MCF 10A (cell line): ENCODE results near the gene DNM2. TPM values are rescaled to one million over a fixed set of nuclear protein-coding genes. Genes with fewer than 3 reads are reported as not detected.

Experiments used
- BruUV-seq: library from RNA; stranded (reverse); fragments of 400-500 nt; replicated peaks from 2 replicates; lab custom pipeline; 2021; lab: Mats Ljungman, UMichigan
- CTCF ChIA-PET: fragments of 300-600 bp; sonication (Branson Sonifier 250); formaldehyde crosslinking; extraction: SDS; loops from one replicate; lab custom pipeline; 2021; ENCODE audit warnings: antibody characterized with exemption, inconsistent platforms; lab: Yijun Ruan, JAX
- POLR2A ChIA-PET: fragments of 300-600, 350-650 bp; sonication (Branson Sonifier 250); formaldehyde crosslinking; extraction: SDS; loops from one replicate; lab custom pipeline; 2020; ENCODE audit warnings: antibody characterized with exemption, inconsistent platforms; lab: Yijun Ruan, JAX
- DNase-seq: peaks from one replicate; pipeline ENCODE4 v3.0.0-alpha.2; 2018; ENCODE audit not compliant: unreplicated experiment
- H3K27ac Mint-ChIP-seq: one replicate; pipeline ENCODE4 v1.8.0; 2022; ENCODE audit warnings: mild to moderate bottlenecking, low read depth, mixed read lengths; ENCODE audit not compliant: unreplicated experiment
- H3K27me3 Mint-ChIP-seq: one replicate; pipeline ENCODE4 v1.8.0; 2022; ENCODE audit warnings: mixed read lengths; ENCODE audit not compliant: insufficient read depth, unreplicated experiment
- H3K36me3 Mint-ChIP-seq: one replicate; pipeline ENCODE4 v1.8.0; 2022; ENCODE audit warnings: mild to moderate bottlenecking, moderate library complexity, mixed read lengths; ENCODE audit not compliant: insufficient read depth, unreplicated experiment
- H3K4me1 Mint-ChIP-seq: one replicate; pipeline ENCODE4 v1.8.0; 2022; ENCODE audit warnings: mixed read lengths; ENCODE audit not compliant: insufficient read depth, unreplicated experiment
- H3K4me3 Mint-ChIP-seq: one replicate; pipeline ENCODE4 v1.8.0; 2022; ENCODE audit warnings: mild to moderate bottlenecking, moderate library complexity, mixed read lengths; ENCODE audit not compliant: unreplicated experiment
- H3K9me3 Mint-ChIP-seq: one replicate; pipeline ENCODE4 v1.8.0; 2022; ENCODE audit warnings: mixed read lengths; ENCODE audit not compliant: unreplicated experiment
- intact Hi-C: fragments of 100-400 bp; cut with micrococcal nuclease; formaldehyde crosslinking; loops from 2 replicates; pipeline ENCODE4 v1.14.1; 2022
- total RNA-seq: library from RNA; stranded (reverse); gene quantifications from 2 replicates; pipeline ENCODE4 v1.2.3, GENCODE V29; 2022
- TF ChIP-seq, protein P1 (sequence below): fragments of 200-600 bp; IDR thresholded peaks from one replicate; pipeline ENCODE4 v1.8.0; 2022; ENCODE audit warnings: antibody characterized with exemption, mild to moderate bottlenecking; ENCODE audit not compliant: unreplicated experiment

The DNM2 gene
- total RNA-seq, 1 experiment from 2014 or later, result 114 TPM

GRCh38 chr19:10763411-10763810 is 45.5 kb downstream of the DNM2 start:
- TF ChIP-seq, protein P1, sequence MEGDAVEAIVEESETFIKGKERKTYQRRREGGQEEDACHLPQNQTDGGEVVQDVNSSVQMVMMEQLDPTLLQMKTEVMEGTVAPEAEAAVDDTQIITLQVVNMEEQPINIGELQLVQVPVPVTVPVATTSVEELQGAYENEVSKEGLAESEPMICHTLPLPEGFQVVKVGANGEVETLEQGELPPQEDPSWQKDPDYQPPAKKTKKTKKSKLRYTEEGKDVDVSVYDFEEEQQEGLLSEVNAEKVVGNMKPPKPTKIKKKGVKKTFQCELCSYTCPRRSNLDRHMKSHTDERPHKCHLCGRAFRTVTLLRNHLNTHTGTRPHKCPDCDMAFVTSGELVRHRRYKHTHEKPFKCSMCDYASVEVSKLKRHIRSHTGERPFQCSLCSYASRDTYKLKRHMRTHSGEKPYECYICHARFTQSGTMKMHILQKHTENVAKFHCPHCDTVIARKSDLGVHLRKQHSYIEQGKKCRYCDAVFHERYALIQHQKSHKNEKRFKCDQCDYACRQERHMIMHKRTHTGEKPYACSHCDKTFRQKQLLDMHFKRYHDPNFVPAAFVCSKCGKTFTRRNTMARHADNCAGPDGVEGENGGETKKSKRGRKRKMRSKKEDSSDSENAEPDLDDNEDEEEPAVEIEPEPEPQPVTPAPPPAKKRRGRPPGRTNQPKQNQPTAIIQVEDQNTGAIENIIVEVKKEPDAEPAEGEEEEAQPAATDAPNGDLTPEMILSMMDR, result no peak
- Mint-ChIP-seq H3K36me3 (peaks cover 50% of the 10 kb centered on the region), H3K9me3 (no peaks in the 10 kb centered on the region), H3K4me1 (peaks cover 10% of the 10 kb centered on the region), H3K27ac (no peak overlapping the region), H3K27me3 (no peaks in the 10 kb centered on the region), H3K4me3 (no peak overlapping the region)
- no peak for DNase-seq
- intact Hi-C loops, result no loop called here
- ChIA-PET POLR2A (no interaction called here), CTCF (no interaction called here)
- no TSS peak for BruUV-seq

DNA sequence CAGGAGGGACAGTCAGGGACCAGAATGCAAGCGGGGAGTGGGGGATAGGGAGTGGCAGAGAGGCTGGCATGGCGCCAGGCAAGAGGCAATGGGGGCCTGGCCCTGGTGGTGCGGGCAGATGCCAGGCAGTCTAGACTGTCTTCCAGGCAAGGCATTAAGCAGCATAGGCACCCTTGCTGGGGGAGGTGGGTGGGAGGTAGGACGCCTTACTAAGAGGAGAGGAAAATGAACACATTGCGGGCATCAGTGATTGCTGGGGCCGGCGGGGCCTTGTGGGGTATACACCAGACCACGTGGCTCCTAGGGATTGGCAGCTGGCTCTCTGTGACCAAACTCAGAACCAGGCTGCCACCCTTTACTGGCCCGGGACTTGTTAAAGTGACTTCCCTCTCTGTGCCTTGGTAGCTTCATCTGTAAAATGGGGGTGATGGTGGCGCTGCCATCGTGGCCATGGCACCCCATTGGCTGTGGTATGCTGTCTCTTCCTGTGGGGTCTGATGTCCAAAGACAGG is 46.0 kb downstream of the DNM2 start:
- POLR2A ChIA-PET, result no interaction called here
- CTCF ChIA-PET, result no interaction called here
- intact Hi-C loops, result no loop called here
- Mint-ChIP-seq H3K27ac (no peak overlapping the region), H3K4me1 (peaks cover 10% of the 10 kb centered on the region), H3K9me3 (no peaks in the 10 kb centered on the region), H3K4me3 (no peak overlapping the region), H3K27me3 (no peaks in the 10 kb centered on the region), H3K36me3 (peaks cover 50% of the 10 kb centered on the region)
- TF ChIP-seq, protein P1, result no peak
- no peak for DNase-seq
- no TSS peak for BruUV-seq

DNA sequence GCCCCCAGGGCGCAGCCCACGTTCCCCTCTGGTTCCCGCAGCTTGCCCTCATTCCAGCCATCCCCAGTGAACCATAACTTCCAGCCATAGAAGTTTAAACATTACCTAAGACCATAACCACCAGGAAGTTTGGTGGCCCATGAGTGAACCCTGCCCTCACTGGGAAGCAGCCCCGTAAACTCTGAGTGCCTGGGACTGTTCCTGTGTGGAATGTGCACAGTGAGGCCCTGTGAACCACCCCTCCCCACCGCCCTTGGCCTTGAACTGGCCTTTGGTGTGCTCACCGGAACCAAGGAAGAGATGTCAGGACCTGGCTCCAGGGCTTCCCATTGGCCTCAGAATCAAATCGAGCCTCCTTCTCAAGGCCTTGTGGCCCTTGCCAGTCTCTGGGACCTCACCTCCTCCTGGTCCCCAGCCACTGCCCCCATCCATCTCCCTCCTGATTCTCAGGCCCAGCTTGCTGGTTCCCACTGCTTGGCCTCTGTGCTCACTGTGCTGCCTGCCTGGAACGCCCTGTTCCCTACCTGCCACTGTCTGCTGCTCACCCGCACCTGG is 46.5 kb downstream of the DNM2 start:
- CTCF ChIA-PET, result no interaction called here
- no TSS peak for BruUV-seq
- TF ChIP-seq, protein P1, result no peak
- H3K9me3 Mint-ChIP-seq, result no peaks in the 10 kb centered on the region
- no peak for DNase-seq
- H3K27ac Mint-ChIP-seq, result no peak overlapping the region
- peaks cover 10% of the 10 kb centered on the region for H3K4me1 Mint-ChIP-seq
- no peak overlapping the region for H3K4me3 Mint-ChIP-seq
- POLR2A ChIA-PET, result no interaction called here
- intact Hi-C loops, result no loop called here
- no peaks in the 10 kb centered on the region for H3K27me3 Mint-ChIP-seq
- H3K36me3 Mint-ChIP-seq, result peaks cover 53% of the 10 kb centered on the region

- CTCF ChIA-PET, result no interaction called here
Measured at GRCh38 chr19:10766049-10766623, 48.3 kb downstream of the DNM2 start.

More at GRCh38 chr19:10766049-10766623, 48.3 kb downstream of the DNM2 start:
- H3K27me3 Mint-ChIP-seq, result no peaks in the 10 kb centered on the region
- no peak for DNase-seq
- no peak overlapping the region for H3K4me3 Mint-ChIP-seq
- BruUV-seq, result no TSS peak
- H3K4me1 Mint-ChIP-seq, result peaks cover 16% of the 10 kb centered on the region
- POLR2A ChIA-PET, result no interaction called here
- H3K36me3 Mint-ChIP-seq, result peaks cover 42% of the 10 kb centered on the region
- no peaks in the 10 kb centered on the region for H3K9me3 Mint-ChIP-seq
- intact Hi-C loops, result no loop called here
- TF ChIP-seq, protein P1, result no peak
- H3K27ac Mint-ChIP-seq, result no peak overlapping the region
